HG03108 (cell line): ENCODE results near the gene FERMT3.
"Not testable (repeated sequence)": the region's sequence is repeated elsewhere in the genome, so short reads cannot be mapped to it uniquely, and the experiment has no call there.

Experiments
- ATAC-seq: cut with Tn5 transposase; IDR thresholded peaks from one replicate; pipeline ENCODE4 v1.9.1; 2021; ENCODE audit warnings: moderate library complexity; ENCODE audit not compliant: unreplicated experiment

The FERMT3 gene

DNA sequence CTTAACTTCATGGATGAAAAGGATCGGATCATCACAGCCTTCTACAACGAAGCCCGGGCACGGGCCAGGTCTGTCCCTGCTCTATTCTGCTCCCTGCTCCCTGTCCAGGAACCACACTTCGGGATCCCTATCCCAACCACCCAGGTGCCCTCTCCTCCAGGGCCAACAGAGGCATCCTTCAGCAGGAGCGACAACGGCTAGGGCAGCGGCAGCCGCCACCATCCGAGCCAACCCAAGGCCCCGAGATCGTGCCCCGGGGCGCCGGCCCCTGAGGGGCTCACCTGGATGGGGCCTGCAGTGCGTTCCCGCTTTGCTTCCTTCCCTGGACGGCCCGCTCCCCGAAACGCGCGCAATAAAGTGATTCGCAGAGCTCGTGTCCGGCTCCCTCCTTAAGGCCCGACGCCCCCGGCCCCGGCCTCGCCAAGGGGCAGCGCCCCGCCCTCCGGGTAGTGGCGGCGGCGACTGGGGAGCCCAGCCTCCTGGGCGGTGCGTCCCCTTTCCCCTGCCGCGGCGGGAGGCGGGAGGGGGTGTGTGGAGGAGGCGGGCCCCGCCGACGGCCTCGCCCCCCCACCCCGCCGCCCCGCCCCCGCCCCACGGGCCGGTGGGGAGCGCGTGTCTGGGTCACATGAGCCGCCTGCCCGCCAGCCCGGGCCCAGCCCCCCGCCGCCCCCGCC, 27.5 kb downstream of the FERMT3 start, which contains the start of gene VEGFB:
Gene VEGFB, plus strand, starts transcription at position 672 of the 674 bp plus-strand sequence. CDS start 250 bp downstream, outside the sequence.
- peak; percentile 34 for ATAC-seq

DNA sequence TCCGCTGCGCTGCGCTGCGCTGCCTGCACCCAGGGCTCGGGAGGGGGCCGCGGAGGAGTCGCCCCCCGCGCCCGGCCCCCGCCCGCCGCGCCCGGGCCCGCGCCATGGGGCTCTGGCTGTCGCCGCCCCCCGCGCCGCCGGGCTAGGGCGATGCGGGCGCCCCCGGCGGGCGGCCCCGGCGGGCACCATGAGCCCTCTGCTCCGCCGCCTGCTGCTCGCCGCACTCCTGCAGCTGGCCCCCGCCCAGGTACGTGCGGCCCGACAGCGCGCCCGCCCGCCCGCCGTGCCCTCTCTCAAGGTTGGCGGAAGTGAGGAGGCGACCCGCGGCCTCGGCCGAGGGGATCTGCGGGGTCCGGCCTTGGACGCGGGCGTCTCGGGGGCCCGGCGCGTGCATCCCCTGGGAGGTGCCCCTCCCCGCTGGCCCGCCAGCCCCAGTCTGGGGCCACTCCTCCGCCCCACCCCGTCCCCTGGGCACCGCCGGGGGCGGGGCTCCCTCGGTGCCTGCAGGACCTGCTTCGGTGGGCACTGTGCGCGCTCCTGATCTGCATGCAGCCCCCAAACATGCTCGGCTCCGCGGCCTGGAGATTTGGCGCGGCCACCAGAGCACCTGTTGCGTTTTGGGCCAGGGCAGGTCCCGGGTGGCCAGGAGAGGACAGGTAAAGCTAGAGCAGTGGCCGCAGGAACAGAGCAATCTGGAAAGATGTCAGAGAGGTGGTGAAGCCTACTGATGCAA, 28.3 kb downstream of the FERMT3 start:
- ATAC-seq: no peak

DNA sequence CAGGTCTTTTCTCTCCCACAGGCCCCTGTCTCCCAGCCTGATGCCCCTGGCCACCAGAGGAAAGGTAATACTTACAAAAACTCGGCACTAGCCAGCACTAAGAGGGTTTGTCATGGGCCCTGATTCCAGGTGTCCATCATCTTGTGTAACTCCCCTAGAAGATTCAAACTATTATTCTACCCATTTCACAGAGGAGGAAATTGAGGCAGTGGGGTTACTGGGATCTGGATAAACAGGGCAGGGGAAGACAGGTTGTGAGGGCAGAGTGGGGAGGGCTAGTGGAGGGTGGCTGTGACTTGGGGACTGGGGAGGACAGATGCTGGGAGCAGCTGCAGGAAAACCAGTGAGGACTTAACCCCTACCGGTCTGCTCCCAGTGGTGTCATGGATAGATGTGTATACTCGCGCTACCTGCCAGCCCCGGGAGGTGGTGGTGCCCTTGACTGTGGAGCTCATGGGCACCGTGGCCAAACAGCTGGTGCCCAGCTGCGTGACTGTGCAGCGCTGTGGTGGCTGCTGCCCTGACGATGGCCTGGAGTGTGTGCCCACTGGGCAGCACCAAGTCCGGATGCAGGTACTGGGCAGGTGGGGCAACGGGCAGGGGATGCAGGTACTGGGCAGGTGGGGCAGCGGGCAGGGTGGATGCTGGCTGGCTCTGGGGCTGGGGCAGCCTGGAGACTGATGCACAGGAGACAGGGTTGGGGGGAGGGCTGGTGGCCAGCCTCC, 29.1 kb downstream of the FERMT3 start:
- no peak for ATAC-seq

DNA sequence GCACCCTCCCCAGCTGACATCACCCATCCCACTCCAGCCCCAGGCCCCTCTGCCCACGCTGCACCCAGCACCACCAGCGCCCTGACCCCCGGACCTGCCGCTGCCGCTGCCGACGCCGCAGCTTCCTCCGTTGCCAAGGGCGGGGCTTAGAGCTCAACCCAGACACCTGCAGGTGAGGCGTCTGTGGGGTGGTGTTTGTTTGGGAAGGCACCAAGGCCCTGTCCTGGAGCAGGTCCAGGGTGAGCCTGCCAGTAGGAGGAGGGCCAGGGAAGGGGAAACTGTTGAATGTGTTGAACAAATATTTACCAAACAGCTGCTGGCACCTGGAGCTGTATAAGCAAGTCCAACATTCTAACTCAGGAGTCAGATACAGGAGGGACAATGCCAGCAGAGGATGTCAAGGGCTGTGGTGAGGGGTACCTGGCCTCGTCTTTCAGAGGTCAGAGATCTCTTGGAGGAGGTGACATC, 31.0 kb downstream of the FERMT3 start:
- ATAC-seq: no peak

DNA sequence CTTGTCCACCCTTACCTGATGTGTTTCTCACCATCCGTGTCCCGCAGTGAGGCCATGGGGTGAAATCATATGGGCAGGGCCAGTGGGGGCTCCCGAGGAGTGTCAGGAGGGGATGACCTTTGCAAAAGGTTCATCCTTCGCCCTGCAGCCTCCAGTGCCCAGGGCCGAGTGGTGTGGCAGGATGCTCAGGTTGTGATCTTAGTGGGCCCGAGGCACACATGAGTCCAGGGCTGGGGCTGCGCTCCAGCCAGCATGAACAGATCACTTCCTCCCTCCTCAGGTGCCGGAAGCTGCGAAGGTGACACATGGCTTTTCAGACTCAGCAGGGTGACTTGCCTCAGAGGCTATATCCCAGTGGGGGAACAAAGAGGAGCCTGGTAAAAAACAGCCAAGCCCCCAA, 31.6 kb downstream of the FERMT3 start:
- ATAC-seq: no peak

DNA sequence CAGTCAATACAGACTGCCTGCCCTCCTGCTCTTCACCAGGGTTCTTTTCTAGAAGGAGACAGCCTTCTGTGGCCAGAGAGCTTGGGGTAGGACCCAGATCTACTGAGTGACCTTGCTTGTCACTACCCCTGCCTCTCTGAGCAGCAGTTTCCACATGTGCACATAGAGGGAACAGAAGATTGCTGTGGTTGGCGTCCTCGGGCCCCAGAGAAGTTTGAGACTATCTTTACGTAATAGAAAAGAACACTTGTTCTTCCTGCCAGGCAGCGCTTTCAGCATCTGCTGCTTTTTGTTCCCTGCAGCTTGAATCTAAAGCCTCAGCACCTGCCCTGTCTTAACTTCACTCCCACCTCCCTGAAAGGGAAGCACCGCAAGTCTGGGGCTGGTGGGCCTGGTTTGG, 32.5 kb downstream of the FERMT3 start:
- no peak for ATAC-seq

DNA sequence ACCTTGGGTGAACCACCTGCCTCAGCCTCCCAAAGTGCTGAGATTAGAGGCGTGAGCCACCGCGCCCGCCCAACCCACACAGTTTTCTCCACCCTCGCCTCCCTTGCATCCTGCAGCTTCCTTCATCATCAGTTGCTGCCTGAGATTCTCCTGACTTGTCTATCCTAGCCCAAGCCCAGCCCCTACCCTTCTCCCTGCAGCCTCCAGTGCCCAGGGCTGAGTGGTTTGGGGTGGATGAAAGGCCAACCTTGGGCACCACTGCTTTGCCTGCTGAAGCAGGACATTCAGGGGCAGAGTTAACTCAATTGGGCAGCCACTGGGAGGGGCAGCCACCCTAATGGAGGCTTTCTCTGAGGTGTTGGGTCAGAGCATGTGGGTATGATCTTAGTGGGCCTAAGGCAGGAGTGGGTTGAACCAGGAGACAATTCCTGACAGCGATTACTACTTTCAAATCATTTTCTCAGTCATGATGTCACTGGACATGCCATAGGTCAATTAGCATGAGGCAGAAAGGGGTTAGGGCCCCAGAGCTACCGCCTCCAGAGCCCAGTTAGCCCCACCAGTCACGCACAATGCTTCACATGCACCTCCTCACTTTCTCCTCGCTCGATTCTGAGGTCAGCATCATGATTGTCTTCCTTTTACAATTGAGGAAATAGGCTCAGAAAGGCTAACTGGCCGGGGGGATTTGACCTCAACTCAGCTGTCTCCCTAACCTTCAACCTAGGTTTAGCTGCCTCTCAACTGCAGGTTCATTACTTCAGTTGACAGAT, 33.3 kb downstream of the FERMT3 start:
- no peak for ATAC-seq

DNA sequence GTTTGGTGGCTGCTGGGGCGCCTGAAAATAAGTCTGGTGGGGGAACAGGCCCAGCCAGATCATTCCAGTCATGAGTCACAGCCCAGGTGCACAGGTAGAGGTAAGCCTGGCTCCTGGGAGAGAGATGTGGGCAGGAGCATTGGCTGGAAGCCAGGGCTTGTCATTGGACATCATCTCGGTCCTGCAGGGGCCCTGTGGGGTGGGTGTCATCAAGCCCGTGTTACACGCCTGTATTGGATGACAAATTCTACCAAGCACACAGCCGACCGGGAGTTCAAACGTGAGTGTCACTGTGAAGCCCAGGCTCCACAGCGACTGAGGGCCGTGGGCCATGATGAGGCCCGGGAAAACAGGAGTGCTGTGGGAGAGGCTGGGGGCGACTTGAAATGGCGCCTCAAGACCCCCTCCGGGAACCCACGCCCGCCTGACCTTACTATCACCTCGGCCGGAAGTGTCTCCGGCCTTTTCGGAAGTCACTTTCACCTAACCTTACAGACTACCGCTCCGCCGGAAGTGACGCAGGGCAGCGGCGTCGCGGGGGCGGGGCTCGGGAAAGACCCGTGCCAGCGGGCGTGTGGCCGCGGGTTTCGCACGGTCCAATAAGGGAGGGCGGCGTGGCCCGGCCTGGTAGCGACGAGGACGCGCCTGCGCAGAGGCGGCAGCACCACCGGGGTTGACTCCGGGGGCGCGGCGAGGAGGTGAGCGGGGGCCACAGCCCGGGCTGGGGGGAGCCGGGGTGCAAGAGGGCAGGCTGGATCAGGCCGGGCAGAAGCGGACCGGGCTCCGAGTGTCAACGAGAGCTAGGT, 34.1 kb downstream of the FERMT3 start, which contains the start of gene FKBP2:
Gene FKBP2, plus strand, starts transcription at position 661 of the 806 bp plus-strand sequence. CDS start 1,293 bp downstream, outside the sequence.
- peak; percentile 37 for ATAC-seq

DNA sequence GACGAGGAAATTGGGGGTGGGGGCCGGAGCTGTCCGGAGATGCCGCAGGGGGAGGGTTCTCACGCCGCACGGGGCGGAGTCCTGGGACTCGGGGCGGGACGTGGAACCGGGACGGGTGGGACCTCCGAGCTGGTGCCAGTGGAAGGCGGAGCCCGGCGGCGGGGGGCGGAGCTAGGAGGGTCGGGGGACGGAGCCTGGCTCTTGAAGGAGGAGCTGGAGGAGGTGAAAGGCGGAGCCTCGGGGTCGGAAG, 34.6 kb downstream of the FERMT3 start:
- peak; percentile 64 for ATAC-seq

DNA sequence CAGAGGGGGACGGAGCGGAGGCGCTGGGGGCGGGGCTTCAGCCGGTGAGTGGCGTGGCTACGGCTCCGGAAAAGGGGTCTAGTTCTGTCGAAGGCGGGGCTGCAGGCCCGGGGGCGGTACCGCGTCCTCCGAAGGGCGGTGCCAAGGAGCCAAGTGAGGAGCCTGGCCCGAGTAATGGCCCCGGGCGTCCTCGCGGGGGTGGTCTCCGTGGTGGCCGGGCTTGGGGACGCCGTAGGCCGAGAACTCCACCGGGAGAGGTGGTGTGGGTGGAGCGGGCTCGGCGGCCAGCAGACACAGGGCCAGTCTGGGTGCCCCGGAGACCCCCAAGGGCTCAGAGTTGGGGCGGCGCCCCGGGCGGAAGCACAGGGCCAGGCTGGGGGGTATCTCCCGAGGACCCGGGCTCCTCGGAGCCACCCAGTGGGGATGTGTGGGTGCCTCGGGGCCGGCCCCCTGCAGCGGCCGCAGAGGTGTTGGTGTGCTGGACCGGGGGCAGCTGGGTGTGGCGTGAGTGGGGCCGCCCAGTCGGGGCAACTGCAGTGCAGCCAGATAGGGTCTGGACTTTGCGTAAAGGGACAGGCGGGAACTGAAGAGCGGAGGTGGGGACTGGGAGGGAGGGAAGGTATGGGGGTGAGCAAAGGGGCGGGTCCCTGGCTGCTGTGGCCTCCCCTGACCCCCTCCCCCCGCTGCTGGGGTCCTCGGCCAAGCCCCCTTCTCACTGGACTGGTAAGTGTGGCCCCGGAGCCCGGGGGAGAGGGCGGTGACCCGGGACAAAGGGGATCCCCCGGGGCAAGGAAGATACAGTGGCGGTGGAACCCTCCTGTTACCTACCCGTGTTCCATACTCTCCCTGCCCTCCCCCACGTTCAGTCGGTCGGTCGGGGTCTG, 35.2 kb downstream of the FERMT3 start:
- ATAC-seq: peak; percentile 59

DNA sequence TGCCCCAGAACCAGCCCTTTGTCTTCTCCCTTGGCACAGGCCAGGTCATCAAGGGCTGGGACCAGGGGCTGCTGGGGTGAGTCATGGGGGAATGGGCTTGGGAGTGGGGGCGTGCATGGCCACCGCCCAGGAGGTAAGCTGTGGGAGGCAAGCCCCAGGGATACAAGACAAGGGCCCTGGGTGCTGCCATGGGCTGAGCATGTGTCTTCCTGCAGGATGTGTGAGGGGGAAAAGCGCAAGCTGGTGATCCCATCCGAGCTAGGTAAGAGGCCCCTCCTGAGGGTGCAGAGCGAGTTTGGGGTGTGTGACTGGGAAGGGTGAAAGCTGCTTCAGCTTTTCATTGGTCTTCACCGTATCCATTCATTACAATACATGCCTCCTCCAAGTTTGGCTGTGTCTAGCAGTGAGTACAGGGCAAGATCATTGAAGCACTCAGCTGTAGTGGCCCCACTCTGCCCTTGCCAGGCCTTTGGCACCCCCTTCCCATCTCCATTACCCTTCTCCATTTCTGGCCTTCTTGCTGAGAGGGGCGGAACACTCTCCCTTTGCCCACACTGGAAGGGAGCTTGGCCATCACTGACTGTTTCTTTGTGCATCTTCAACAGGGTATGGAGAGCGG, 36.8 kb downstream of the FERMT3 start:
- ATAC-seq: no peak

DNA sequence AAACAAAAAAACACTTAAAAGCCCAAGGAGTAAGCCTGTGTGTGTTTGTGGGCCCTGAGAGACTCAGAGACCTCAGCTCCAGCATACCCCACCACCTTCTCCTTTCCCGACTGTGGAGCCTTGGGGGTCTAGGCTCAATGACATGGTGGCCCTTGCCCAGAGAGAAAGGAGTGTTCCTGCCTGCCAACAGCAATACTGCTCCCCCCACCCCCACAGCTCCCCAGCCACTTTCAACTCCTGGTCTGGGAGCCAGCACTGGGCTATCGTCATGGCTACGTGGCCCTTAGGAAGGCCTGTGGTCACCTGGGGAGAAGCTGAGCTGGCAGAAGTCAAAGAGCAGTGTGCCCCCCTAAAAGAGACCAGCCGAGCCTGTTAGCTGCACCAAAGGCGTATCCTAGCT, 37.6 kb downstream of the FERMT3 start:
- ATAC-seq: no peak

DNA sequence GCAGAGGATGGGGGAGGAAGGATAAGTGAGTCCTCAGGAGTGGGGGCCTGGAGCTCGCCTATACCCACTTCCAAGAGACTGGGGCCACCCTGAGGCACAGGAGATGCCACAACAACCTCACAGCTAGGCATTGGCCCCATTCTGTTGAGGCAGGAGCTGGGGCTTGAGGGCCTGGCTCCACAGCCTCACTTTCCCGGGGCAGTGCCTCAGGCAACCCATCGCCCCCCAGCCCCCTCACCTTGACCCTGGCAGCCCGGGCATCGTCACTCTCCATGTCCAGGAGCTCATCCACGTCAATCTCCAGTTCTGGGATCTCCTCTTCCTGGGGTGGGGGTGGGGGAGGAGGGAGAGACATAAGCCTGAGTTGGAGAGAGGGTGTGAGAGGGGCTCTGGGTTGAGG, 38.4 kb downstream of the FERMT3 start:
- ATAC-seq: no peak

DNA sequence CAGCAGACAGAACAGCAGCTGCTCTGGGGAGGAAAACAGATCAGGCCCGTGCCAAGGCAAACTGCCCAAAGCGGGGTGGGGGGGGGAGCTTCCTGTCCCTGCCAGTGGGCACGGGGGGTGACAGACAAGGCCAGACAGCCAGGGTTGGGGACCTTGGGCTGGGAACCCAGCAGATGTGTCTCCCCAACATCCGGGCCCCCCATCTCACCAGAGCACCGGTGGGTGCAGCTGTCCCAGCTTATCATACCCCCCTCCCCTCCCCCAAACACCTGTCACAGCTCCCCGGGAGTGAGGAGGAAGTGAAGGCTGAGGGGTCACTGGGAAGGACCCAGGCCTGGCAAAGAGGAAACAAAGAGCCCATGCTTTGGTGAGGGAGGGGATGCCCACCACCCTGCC, 38.9 kb downstream of the FERMT3 start:
- ATAC-seq: no peak

DNA sequence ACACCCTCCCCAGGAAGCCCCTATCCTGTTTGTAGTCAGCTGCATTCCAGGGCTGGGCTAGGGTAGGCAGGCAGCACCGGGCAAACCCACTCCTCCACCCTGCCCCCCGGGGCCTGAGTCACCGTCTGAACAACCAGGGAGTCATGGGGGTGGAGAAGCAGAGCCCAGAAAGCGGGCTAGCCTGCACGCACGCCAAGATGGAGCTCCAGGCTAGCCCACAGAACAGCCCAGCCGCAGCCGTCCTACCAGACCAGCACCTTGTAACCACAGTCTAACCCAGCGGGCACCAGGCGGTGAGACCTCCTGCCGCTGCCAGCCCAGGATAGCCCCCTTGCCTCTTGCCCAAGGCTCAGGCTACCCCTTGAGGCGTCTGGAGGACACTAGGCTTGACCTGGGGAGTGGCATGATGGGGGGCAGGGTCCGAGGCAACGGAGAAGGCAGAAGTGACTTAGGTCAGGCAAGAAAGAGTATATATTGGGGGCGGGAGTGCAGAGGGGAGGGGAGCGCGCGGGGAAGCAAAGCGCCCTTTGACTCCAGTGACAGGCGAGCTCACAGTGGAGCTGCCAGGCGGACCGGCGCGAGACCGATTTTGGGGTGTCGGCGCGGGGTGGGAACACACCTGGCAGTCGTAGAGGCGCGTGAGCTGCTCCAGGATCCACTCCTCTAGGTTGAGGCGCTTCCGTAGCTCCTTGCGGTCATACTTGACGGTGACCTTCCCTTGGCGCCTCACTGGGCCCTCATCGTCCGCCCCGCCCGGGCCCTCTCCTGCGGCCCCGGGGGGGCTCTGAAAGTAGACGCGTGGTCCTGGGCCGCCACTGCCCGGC, 39.5 kb downstream of the FERMT3 start:
- ATAC-seq: no peak

DNA sequence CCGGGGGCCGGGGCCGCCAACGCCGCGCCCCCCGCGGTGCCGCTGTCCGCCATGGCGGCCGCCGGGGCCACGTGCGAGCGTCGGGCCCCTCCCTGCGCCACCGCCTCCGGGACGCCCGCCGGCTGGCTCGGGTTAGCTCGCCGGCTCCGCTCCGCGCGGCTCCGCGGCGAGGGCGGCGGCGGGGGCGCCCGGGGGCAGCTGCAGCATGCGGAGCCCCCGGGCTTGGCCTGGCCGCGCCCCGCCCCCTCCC, 40.0 kb downstream of the FERMT3 start:
- ATAC-seq: not testable (repeated sequence)

DNA sequence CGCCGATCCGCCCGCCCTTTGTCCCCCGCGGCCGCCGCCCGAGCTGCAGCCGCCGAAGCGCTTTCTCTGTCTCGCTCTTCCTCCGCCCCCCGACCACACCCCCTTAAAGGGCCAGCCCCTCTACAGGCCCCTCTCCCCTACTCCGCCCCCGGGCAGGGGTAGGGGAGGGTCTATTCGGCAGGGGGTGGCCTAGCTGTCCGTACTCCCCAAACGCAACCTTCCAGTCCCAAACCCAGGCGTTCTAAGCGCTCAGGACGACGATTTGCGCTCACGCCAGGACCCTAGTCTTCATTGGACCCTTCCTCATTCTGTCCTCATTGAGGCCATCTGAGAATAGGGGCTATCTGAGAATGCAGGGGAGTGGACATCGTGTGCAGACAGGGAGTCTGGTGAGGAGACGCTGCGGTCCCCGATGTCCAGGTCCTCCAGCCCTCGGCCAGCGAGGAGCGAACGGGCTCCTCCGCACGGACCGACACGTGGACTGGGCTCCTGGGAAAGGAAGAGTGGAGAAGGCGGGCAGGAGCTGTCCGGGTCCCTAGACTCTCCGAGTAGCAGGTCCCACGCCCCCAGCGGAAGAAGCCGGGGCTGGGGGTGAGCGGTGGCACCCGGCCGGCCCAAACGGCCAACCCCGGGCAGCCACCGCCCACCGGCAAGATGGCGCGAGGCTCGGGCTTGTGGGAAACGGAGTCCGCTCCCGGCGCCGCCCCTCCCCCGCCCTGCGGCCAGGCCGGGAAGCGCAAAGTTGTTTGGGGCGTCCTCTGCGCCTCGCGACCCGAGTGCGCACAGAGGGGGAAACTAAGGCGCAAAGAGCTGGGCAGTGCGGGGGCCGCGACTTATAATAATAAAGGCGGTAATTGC, 40.6 kb downstream of the FERMT3 start, which contains the start of gene PPP1R14B:
Gene PPP1R14B, minus strand, starts transcription at position 73 of the 858 bp plus-strand sequence. CDS start 270 bp downstream, outside the sequence.
- ATAC-seq: no peak
